SU-DHL-6 (cell line): ENCODE measurements around the gene CDK3.

Experiments used
- H2AFZ ChIP-seq: fragments of 200-600 bp; sonication (generic); 2 replicates; pipeline ENCODE4 v1.6.1; 2014; ENCODE audit warnings: low read depth, mild to moderate bottlenecking, moderate library complexity, mixed read lengths, antibody characterized with exemption, low read length; ENCODE audit not compliant: severe bottlenecking
- H3F3A ChIP-seq: fragments of 200-600 bp; shearing (Covaris generic); 2 replicates; pipeline ENCODE4 v1.6.0; 2016; ENCODE audit warnings: antibody characterized with exemption, mild to moderate bottlenecking; ENCODE audit not compliant: insufficient read depth
- H3K27ac ChIP-seq: fragments of 200-600 bp; sonication (generic); 2 replicates; pipeline ENCODE4 v1.5.1; 2016; ENCODE audit warnings: low read depth, mild to moderate bottlenecking, low read length, moderate library complexity, mixed read lengths
- H3K27me3 ChIP-seq: fragments of 200-600 bp; sonication (generic), shearing (Covaris generic); 2 replicates; pipeline ENCODE4 v1.6.0; 2014; ENCODE audit warnings: mild to moderate bottlenecking, low read length
- H3K36me3 ChIP-seq: fragments of 200-600 bp; sonication (generic); 2 replicates; pipeline ENCODE4 v1.6.1; 2014; ENCODE audit warnings: mild to moderate bottlenecking, low read length, mixed read lengths
- H3K4me2 ChIP-seq: fragments of 300-600, 200-600 bp; shearing (Covaris generic), sonication (generic); 2 replicates; pipeline ENCODE4 v1.6.0; 2014; ENCODE audit warnings: low read length, low read depth, mild to moderate bottlenecking; ENCODE audit not compliant: poor library complexity, severe bottlenecking
- H3K4me3 ChIP-seq: fragments of 200-600 bp; sonication (generic); 2 replicates; pipeline ENCODE4 v1.5.1; 2014; ENCODE audit warnings: antibody characterized with exemption, low read length, mild to moderate bottlenecking, mixed read lengths; ENCODE audit not compliant: insufficient read depth, poor library complexity, severe bottlenecking
- H3K79me2 ChIP-seq: fragments of 200-600 bp; sonication (generic); 2 replicates; pipeline ENCODE4 v1.6.1; 2014; ENCODE audit warnings: mild to moderate bottlenecking, low read length, moderate library complexity; ENCODE audit not compliant: insufficient read depth
- H3K9ac ChIP-seq: fragments of 200-600 bp; sonication (generic); 2 replicates; pipeline ENCODE4 v1.7.0; 2014; ENCODE audit warnings: mild to moderate bottlenecking, low read length
- H3K9me2 ChIP-seq: fragments of 200-600 bp; sonication (generic); replicated peaks from 2 replicates; pipeline ENCODE4 v1.6.1; 2014; ENCODE audit warnings: low read length; ENCODE audit not compliant: insufficient read depth
- H3K9me3 ChIP-seq: fragments of 200-600 bp; sonication (generic); 2 replicates; pipeline ENCODE4 v1.6.1; 2014; ENCODE audit warnings: low read length, mixed read lengths; ENCODE audit not compliant: insufficient read depth
- H4K20me1 ChIP-seq: fragments of 200-600 bp; sonication (generic); 2 replicates; pipeline ENCODE4 v1.6.1; 2014; ENCODE audit warnings: low read depth, mild to moderate bottlenecking, antibody characterized with exemption, low read length, moderate library complexity, mixed read lengths
- CTCF ChIP-seq: fragments of 200-600 bp; sonication (generic); IDR thresholded peaks from one replicate; pipeline ENCODE4 v1.5.1; 2017; ENCODE audit warnings: antibody characterized with exemption, mild to moderate bottlenecking, low read length, moderate library complexity; ENCODE audit not compliant: insufficient read depth, poor library complexity, severe bottlenecking
- EZH2phosphoT487 ChIP-seq: fragments of 200-600 bp; sonication (generic), shearing (Covaris generic); conservative IDR thresholded peaks from 2 replicates; pipeline ENCODE4 v1.6.1; 2018; ENCODE audit warnings: mild to moderate bottlenecking, antibody characterized with exemption, low read length, moderate library complexity, mixed read lengths

The CDK3 gene

GRCh38 chr17:75978938-75979704 lies 21.5 kb upstream of the CDK3 start, which contains the start of the genes ACOX1 and TEN1:
ACOX1 (minus strand) TSS chr17:75979166; CDS start chr17:75979073, 93 bp downstream.
TEN1 (plus strand) TSS chr17:75979240; CDS start chr17:75986193, 6,953 bp downstream.
- H3K9me2 ChIP-seq = no peaks in the 10 kb centered on the region
- H4K20me1 ChIP-seq = no peaks in the 10 kb centered on the region
- H3K9me3 ChIP-seq = no peaks in the 10 kb centered on the region
- 0 out of 2 replicates have a peak, but pooled peaks cover 12% of the 10 kb centered on the region for H3F3A ChIP-seq
- peak within 1 kb of the TSS; percentile 100 for H3K4me3 ChIP-seq
- TF ChIP-seq CTCF (no peak), EZH2phosphoT487 (no peak)
- H3K9ac ChIP-seq = peak within 1 kb of the TSS; percentile 97
- H2AFZ ChIP-seq = peak within 1 kb of the TSS; percentile 92
- no peaks in the 10 kb centered on the region for H3K27me3 ChIP-seq
- no peaks in the 10 kb centered on the region; the same call in 1 of the 2 replicates for H3K79me2 ChIP-seq
- H3K36me3 ChIP-seq = no peaks in the 10 kb centered on the region
- peak within 1 kb of the TSS; percentile 81 for H3K27ac ChIP-seq
- peak within 1 kb of the TSS; percentile 78 for H3K4me2 ChIP-seq

GRCh38 chr17:75979705-75980187 lies 20.9 kb upstream of the CDK3 start:
- H3K4me3 ChIP-seq = peak overlapping the region; percentile 100
- no peaks in the 10 kb centered on the region for H3K9me2 ChIP-seq
- no peaks in the 10 kb centered on the region for H3K9me3 ChIP-seq
- TF ChIP-seq CTCF (no peak), EZH2phosphoT487 (no peak)
- H2AFZ ChIP-seq = peak overlapping the region; percentile 92
- H3K36me3 ChIP-seq = no peaks in the 10 kb centered on the region
- H4K20me1 ChIP-seq = no peaks in the 10 kb centered on the region
- no peaks in the 10 kb centered on the region; the same call in 1 of the 2 replicates for H3K79me2 ChIP-seq
- H3K9ac ChIP-seq = peak overlapping the region; percentile 97
- H3K27ac ChIP-seq = peak overlapping the region; percentile 81
- no peaks in the 10 kb centered on the region for H3K27me3 ChIP-seq
- H3F3A ChIP-seq = 0 out of 2 replicates have a peak, but pooled peaks cover 12% of the 10 kb centered on the region
- H3K4me2 ChIP-seq = peak overlapping the region; percentile 78

GRCh38 chr17:75980188-75981018 lies 20.3 kb upstream of the CDK3 start:
- Histone ChIP-seq H4K20me1 (no peaks in the 10 kb centered on the region), H3K4me2 (peak overlapping the region; percentile 78), H3K36me3 (no peaks in the 10 kb centered on the region), H3K9me3 (no peaks in the 10 kb centered on the region), H3K27me3 (no peaks in the 10 kb centered on the region), H3K4me3 (peak overlapping the region; percentile 100), H2AFZ (peak overlapping the region; percentile 92), H3K27ac (peak overlapping the region; percentile 81), H3K9me2 (no peaks in the 10 kb centered on the region), H3K79me2 (no peaks in the 10 kb centered on the region; the same call in 1 of the 2 replicates), H3K9ac (peak overlapping the region; percentile 97), H3F3A (0 out of 2 replicates have a peak, but pooled peaks cover 12% of the 10 kb centered on the region)
- no peak for TF ChIP-seq EZH2phosphoT487
- no peak for TF ChIP-seq CTCF
